ENCODE measurements around the gene KRTAP10-3. TPM values are rescaled to one million over a fixed set of nuclear protein-coding genes. Genes with fewer than 3 reads are reported as not detected.
A peak's percentile ranks its signal among the peaks of the same experiment; 100 is the strongest.
"Not testable (repeated sequence)": the region's sequence is repeated elsewhere in the genome, so short reads cannot be mapped to it uniquely, and the experiment has no call there.

Gene KRTAP10-3
- total RNA-seq, 1 experiment from 2014 or later = not detected

DNA sequence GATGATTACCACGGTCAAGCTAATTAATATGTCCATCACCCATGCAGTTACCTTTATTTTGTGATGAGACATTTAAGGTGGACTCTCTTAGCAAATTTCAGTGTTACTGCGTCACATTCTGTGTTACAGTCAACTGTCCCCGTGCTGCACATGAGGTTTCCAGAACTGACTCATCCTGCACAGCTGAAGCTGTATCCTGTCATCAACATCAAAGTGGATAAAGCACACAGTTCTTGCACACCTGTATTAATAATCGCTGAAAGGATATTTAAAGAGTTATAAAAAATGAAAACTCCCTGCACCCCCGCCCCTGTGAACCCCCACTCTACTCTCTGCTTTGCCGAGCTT, 25.2 kb upstream of the KRTAP10-3 start:
- Mint-ChIP-seq H3K4me3 (ENCODE audit: low read depth, unreplicated experiment) (no peak overlapping the region), H3K27me3 (ENCODE audit: unreplicated experiment) (peaks cover 85% of the 10 kb centered on the region), H3K27ac (ENCODE audit: unreplicated experiment) (no peak overlapping the region), H3K9me3 (ENCODE audit: low read depth, unreplicated experiment) (peaks cover 11% of the 10 kb centered on the region), H3K4me1 (ENCODE audit: low read depth, unreplicated experiment) (peaks cover 8% of the 10 kb centered on the region), H3K36me3 (ENCODE audit: insufficient read depth, unreplicated experiment) (no peaks in the 10 kb centered on the region)
- CTCF ChIA-PET = no interaction called here
- intact Hi-C loops (cut with micrococcal nuclease; ENCODE audit: unreplicated experiment) = no loop called here
- no peak for DNase-seq
- TF ChIP-seq, protein P1, sequence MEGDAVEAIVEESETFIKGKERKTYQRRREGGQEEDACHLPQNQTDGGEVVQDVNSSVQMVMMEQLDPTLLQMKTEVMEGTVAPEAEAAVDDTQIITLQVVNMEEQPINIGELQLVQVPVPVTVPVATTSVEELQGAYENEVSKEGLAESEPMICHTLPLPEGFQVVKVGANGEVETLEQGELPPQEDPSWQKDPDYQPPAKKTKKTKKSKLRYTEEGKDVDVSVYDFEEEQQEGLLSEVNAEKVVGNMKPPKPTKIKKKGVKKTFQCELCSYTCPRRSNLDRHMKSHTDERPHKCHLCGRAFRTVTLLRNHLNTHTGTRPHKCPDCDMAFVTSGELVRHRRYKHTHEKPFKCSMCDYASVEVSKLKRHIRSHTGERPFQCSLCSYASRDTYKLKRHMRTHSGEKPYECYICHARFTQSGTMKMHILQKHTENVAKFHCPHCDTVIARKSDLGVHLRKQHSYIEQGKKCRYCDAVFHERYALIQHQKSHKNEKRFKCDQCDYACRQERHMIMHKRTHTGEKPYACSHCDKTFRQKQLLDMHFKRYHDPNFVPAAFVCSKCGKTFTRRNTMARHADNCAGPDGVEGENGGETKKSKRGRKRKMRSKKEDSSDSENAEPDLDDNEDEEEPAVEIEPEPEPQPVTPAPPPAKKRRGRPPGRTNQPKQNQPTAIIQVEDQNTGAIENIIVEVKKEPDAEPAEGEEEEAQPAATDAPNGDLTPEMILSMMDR (IDR thresholded peaks at IDR 0.05; ENCODE audit: unreplicated experiment) = no peak
- no TSS peak for BruUV-seq (replicated peaks)

DNA sequence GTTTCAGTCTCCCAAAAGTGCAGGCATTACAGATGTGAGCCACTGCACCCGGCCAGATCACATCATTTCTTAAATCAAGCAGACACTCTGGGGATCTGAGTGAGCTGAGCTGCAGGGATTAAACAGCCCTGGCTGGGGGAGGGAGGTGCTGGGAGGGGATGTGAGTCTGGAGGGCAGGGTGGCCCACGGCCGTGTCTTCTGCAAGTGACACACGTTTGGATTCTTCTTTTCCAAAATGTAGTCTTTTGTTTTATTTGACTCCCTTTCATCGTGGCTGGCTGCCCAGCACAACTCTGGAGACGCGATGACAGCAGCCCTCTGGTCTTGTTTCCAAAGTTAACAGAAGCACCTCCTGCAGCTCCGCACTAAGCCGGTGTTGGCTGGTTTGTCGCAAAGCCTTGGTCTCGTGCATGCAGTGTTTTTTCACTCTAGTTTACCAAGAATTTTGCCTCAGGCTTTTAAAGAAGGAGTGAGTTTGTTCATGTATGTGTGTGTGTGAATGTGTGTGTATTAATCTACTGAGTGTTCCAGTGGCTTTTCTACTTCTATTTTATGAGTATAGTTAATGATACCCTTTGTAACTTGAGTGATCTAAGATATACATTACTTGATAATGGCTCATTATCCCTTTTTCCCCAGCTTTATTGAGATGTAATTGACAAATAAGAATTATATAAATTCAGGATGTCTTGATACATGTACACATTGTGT, 24.6 kb upstream of the KRTAP10-3 start:
- no peak overlapping the region for H3K27ac Mint-ChIP-seq (ENCODE audit: unreplicated experiment)
- H3K4me1 Mint-ChIP-seq (ENCODE audit: low read depth, unreplicated experiment) = peaks cover 8% of the 10 kb centered on the region
- no peak for DNase-seq
- H3K27me3 Mint-ChIP-seq (ENCODE audit: unreplicated experiment) = peaks cover 85% of the 10 kb centered on the region
- CTCF ChIA-PET = interaction anchor here (0.6 kb wide), 1 partner anchor 19 kb away, joined by 3 read pairs; no protein-coding TSS in a partner anchor
- intact Hi-C loops (cut with micrococcal nuclease; ENCODE audit: unreplicated experiment) = no loop called here
- H3K9me3 Mint-ChIP-seq (ENCODE audit: low read depth, unreplicated experiment) = peaks cover 11% of the 10 kb centered on the region
- BruUV-seq (replicated peaks) = no TSS peak
- no peaks in the 10 kb centered on the region for H3K36me3 Mint-ChIP-seq (ENCODE audit: insufficient read depth, unreplicated experiment)
- TF ChIP-seq, protein P1 (IDR thresholded peaks at IDR 0.05; ENCODE audit: unreplicated experiment) = no peak
- H3K4me3 Mint-ChIP-seq (ENCODE audit: low read depth, unreplicated experiment) = no peak overlapping the region

DNA sequence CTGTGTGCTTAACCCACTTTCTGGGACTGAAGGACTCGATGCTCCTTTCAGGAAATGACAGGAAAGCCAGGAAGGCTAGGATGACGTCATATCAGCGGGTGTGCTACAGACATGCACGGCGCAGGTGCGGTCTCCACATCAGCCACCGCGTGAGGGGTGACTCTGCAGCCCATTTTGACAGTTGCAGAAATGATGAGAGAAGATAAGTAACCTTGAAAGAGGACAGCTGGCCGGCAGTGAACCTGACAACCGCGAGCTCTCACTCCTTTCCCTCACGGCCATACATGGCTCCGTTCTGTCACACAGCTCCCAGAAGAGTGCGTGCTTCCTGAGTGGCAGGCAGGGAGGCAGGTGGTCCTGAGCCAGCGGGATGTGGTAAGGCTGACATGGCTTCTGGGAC, 23.5 kb upstream of the KRTAP10-3 start:
- Mint-ChIP-seq H3K9me3 (ENCODE audit: low read depth, unreplicated experiment) (peaks cover 11% of the 10 kb centered on the region), H3K4me1 (ENCODE audit: low read depth, unreplicated experiment) (peaks cover 8% of the 10 kb centered on the region), H3K27me3 (ENCODE audit: unreplicated experiment) (peaks cover 80% of the 10 kb centered on the region), H3K4me3 (ENCODE audit: low read depth, unreplicated experiment) (no peak overlapping the region), H3K27ac (ENCODE audit: unreplicated experiment) (no peak overlapping the region), H3K36me3 (ENCODE audit: insufficient read depth, unreplicated experiment) (no peaks in the 10 kb centered on the region)
- intact Hi-C loops (cut with micrococcal nuclease; ENCODE audit: unreplicated experiment) = no loop called here
- TF ChIP-seq, protein P1 (IDR thresholded peaks at IDR 0.05; ENCODE audit: unreplicated experiment) = no peak
- BruUV-seq (replicated peaks) = no TSS peak
- CTCF ChIA-PET = no interaction called here
- DNase-seq = no peak

DNA sequence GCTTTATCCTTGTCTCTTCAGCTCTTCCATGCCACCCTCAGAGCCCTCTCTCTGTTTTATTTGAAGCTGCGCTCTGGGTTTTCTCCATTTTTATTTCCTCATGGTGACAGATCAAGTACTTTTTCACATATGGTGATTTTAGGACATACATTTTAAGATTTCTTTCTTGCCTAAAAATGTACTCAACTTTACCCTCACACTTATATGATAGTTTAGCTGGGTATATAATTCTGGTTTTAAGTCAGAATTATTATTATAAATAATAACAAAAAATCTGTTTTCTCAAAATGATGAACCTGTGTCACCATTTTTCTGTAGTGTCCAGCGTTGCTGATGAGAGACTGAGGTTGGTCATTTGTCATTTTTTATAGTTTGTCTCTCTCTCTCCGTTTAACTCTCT, 22.6 kb upstream of the KRTAP10-3 start:
- CTCF ChIA-PET = no interaction called here
- TF ChIP-seq, protein P1 (IDR thresholded peaks at IDR 0.05; ENCODE audit: unreplicated experiment) = no peak
- H3K9me3 Mint-ChIP-seq (ENCODE audit: low read depth, unreplicated experiment) = peaks cover 11% of the 10 kb centered on the region
- H3K27ac Mint-ChIP-seq (ENCODE audit: unreplicated experiment) = no peak overlapping the region
- H3K4me1 Mint-ChIP-seq (ENCODE audit: low read depth, unreplicated experiment) = peaks cover 8% of the 10 kb centered on the region
- H3K4me3 Mint-ChIP-seq (ENCODE audit: low read depth, unreplicated experiment) = no peak overlapping the region
- H3K27me3 Mint-ChIP-seq (ENCODE audit: unreplicated experiment) = peaks cover 71% of the 10 kb centered on the region
- no TSS peak for BruUV-seq (replicated peaks)
- intact Hi-C loops (cut with micrococcal nuclease; ENCODE audit: unreplicated experiment) = no loop called here
- DNase-seq = no peak
- H3K36me3 Mint-ChIP-seq (ENCODE audit: insufficient read depth, unreplicated experiment) = no peaks in the 10 kb centered on the region

DNA sequence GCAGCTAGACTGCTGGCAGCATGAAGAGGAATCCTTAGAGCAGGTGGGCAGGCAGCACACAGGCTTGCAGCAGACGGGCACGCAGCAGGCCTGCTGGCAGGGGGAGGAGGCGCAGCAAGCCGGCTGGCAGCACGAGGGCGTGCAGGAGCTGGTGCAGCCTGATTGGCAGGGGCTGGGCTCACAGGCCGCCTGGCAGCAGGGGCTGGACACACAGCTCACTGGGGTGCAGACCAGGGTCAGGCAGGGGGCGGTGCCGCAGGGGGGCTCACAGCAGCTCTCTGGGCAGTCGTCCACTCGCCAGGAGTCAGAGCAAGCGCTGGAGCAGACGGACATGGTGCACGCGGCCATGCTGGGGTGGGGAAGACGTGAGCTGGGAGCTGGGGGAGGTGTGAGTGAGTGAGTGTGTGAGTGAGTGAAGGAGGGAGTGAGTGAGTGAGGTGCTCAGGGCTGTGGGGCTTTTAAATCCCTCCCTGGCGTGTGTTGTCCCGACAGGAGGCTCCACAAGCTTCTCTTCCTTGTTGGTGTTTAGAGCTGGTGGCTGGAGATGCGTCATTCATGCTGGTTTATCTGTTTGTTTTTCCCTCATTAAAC, 21.7 kb upstream of the KRTAP10-3 start, which contains the start of gene KRTAP10-5:
TSS of gene KRTAP10-5 (minus strand) at position 374 of the 591 bp plus-strand sequence. CDS start at position 348, 26 bp downstream.
- CTCF ChIA-PET = interaction anchor here (0.7 to 0.9 kb wide), 3 partner anchors 69 to 202 kb away, joined by 3 to 12 read pairs (median 5); no protein-coding TSS in a partner anchor
- H3K9me3 Mint-ChIP-seq (ENCODE audit: low read depth, unreplicated experiment) = peaks cover 11% of the 10 kb centered on the region
- BruUV-seq (replicated peaks); intact Hi-C loops (cut with micrococcal nuclease; ENCODE audit: unreplicated experiment); H3K36me3 Mint-ChIP-seq (ENCODE audit: insufficient read depth, unreplicated experiment); H3K4me1 Mint-ChIP-seq (ENCODE audit: low read depth, unreplicated experiment); H3K27ac Mint-ChIP-seq (ENCODE audit: unreplicated experiment): not testable (repeated sequence)
- H3K4me3 Mint-ChIP-seq (ENCODE audit: low read depth, unreplicated experiment) = peak within 1 kb of the TSS; percentile 54
- peak; percentile 39 for DNase-seq
- peaks cover 71% of the 10 kb centered on the region for H3K27me3 Mint-ChIP-seq (ENCODE audit: unreplicated experiment)

All from Calu3 (cell line).